DOHH2 (cell line): Measurements from ENCODE around the gene QDPR.
"Not testable (repeated sequence)": the region's sequence is repeated elsewhere in the genome, so short reads cannot be mapped to it uniquely, and the experiment has no call there.

Source experiments
- H3F3A ChIP-seq: fragments of 200-600 bp; sonication (generic), shearing (Covaris generic); 2 replicates; pipeline ENCODE4 v1.6.0; 2016; ENCODE audit warnings: antibody characterized with exemption, mild to moderate bottlenecking; ENCODE audit not compliant: control insufficient read depth, insufficient read depth
- H3K27ac ChIP-seq: fragments of 200-600 bp; sonication (generic); 2 replicates; pipeline ENCODE4 v1.5.1; 2014; ENCODE audit warnings: low read depth, mild to moderate bottlenecking, low read length, moderate library complexity
- H3K27me3 ChIP-seq: fragments of 200-600 bp; sonication (generic); 2 replicates; pipeline ENCODE4 v1.6.1; 2014; ENCODE audit warnings: mild to moderate bottlenecking, low read length, mixed read lengths; ENCODE audit not compliant: control insufficient read depth
- H3K36me3 ChIP-seq: fragments of 200-600 bp; sonication (generic); 2 replicates; pipeline ENCODE4 v1.6.1; 2014; ENCODE audit warnings: mild to moderate bottlenecking, low read length, moderate library complexity, mixed read lengths; ENCODE audit not compliant: control insufficient read depth
- H3K4me1 ChIP-seq: fragments of 200-600 bp; sonication (generic); 2 replicates; pipeline ENCODE4 v1.6.1; 2014; ENCODE audit warnings: mild to moderate bottlenecking, low read length, mixed read lengths; ENCODE audit not compliant: control insufficient read depth
- H3K4me2 ChIP-seq: fragments of 200-600 bp; sonication (generic); 2 replicates; pipeline ENCODE4 v1.6.0; 2014; ENCODE audit warnings: mild to moderate bottlenecking, low read length, moderate library complexity
- H3K4me3 ChIP-seq: fragments of 200-600 bp; sonication (generic); 2 replicates; pipeline ENCODE4 v1.5.1; 2014; ENCODE audit warnings: mild to moderate bottlenecking, low read length, mixed read lengths
- H3K79me2 ChIP-seq: fragments of 200-600 bp; sonication (generic); 2 replicates; pipeline ENCODE4 v1.6.1; 2014; ENCODE audit warnings: mild to moderate bottlenecking, low read length, mixed read lengths; ENCODE audit not compliant: control insufficient read depth
- H3K9me2 ChIP-seq: fragments of 200-600 bp; sonication (generic); replicated peaks from 2 replicates; pipeline ENCODE4 v1.6.1; 2014; ENCODE audit warnings: mild to moderate bottlenecking, low read length, mixed read lengths; ENCODE audit not compliant: control insufficient read depth
- H3K9me3 ChIP-seq: fragments of 200-600 bp; sonication (generic); 2 replicates; pipeline ENCODE4 v1.6.1; 2014; ENCODE audit warnings: antibody characterized with exemption, low read length, mixed read lengths; ENCODE audit not compliant: control insufficient read depth, insufficient read depth
- H4K20me1 ChIP-seq: fragments of 200-600 bp; sonication (generic); 2 replicates; pipeline ENCODE4 v1.6.0; 2014; ENCODE audit warnings: low read depth, mild to moderate bottlenecking, antibody characterized with exemption, low read length, moderate library complexity; ENCODE audit not compliant: control insufficient read depth, insufficient read depth
- EZH2phosphoT487 ChIP-seq: fragments of 200-600 bp; sonication (generic); IDR thresholded peaks from 2 replicates; pipeline ENCODE4 v1.6.1; 2017; ENCODE audit warnings: borderline replicate concordance, mild to moderate bottlenecking, antibody characterized with exemption, low read length, moderate library complexity, mixed read lengths
- TF ChIP-seq, protein P1 (sequence below): fragments of 200-600 bp; sonication (generic); IDR thresholded peaks from one replicate; pipeline ENCODE4 v1.5.1; 2014; ENCODE audit warnings: antibody characterized with exemption, mild to moderate bottlenecking, low read depth, low read length; ENCODE audit not compliant: poor library complexity, severe bottlenecking

The QDPR gene

DNA sequence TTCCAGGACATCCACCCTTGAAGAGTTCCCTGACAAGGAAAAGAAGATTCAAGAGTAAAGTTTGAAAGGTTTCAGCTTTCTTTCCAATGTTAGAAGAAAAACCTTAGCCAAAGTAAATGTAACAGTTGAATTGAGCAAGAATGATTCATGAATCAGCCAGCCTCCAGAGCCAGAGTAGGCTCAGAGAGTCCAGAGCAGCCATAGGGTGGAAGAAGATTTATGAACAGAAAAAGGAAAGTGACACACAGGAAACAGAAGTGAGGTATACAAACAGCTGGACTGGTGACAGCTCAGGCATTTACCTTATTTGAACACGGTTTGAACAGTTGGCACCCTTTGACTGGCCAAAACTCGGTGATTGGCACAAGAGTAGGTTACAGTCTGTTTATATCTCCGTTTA, 63.2 kb downstream of the QDPR start:
- no peaks in the 10 kb centered on the region for H3F3A ChIP-seq
- no peak overlapping the region for H3K4me2 ChIP-seq
- no peaks in the 10 kb centered on the region for H3K36me3 ChIP-seq
- H4K20me1 ChIP-seq: no peaks in the 10 kb centered on the region
- peaks cover 12% of the 10 kb centered on the region for H3K27me3 ChIP-seq
- no peaks in the 10 kb centered on the region for H3K79me2 ChIP-seq
- no peaks in the 10 kb centered on the region for H3K4me1 ChIP-seq
- no peak for TF ChIP-seq EZH2phosphoT487
- TF ChIP-seq, protein P1, sequence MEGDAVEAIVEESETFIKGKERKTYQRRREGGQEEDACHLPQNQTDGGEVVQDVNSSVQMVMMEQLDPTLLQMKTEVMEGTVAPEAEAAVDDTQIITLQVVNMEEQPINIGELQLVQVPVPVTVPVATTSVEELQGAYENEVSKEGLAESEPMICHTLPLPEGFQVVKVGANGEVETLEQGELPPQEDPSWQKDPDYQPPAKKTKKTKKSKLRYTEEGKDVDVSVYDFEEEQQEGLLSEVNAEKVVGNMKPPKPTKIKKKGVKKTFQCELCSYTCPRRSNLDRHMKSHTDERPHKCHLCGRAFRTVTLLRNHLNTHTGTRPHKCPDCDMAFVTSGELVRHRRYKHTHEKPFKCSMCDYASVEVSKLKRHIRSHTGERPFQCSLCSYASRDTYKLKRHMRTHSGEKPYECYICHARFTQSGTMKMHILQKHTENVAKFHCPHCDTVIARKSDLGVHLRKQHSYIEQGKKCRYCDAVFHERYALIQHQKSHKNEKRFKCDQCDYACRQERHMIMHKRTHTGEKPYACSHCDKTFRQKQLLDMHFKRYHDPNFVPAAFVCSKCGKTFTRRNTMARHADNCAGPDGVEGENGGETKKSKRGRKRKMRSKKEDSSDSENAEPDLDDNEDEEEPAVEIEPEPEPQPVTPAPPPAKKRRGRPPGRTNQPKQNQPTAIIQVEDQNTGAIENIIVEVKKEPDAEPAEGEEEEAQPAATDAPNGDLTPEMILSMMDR: no peak
- H3K9me3 ChIP-seq: no peaks in the 10 kb centered on the region
- H3K4me3 ChIP-seq: no peak overlapping the region
- no peaks in the 10 kb centered on the region for H3K9me2 ChIP-seq
- H3K27ac ChIP-seq: no peak overlapping the region

DNA sequence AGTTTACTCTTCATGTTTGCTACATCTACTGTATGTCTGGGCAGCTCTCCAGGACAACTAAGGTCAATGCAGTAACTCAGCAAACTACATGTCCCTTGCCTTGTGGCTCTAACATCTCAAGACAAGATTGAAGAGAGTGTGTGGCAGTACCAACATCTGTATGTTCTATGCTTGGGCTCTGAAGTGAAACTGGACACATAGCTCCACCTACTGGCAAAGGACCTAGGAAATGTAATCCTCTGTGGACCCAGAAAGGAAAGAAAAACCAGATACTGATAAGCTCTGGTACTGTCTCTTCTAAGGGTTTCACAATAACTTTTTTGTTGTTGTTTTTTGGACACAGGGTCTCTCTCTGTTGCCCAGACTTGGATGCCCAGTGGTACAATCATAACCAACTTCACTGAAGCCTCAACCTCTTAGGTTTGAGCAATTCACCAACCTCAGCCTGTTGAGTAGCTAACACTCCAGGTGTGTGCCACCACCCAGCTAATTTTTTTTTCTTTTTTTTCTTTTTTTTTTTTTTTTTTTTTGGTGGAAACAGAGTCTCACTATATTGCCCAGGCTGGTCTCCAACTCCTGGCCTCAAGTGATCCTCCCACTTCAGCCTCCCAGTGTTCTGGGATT, 64.1 kb downstream of the QDPR start:
- no peak for TF ChIP-seq EZH2phosphoT487
- TF ChIP-seq, protein P1: peak; percentile 77
- Histone ChIP-seq H3K4me2 (no peak overlapping the region), H3K4me1 (no peaks in the 10 kb centered on the region), H3K9me3 (no peaks in the 10 kb centered on the region), H3F3A (no peaks in the 10 kb centered on the region), H4K20me1 (no peaks in the 10 kb centered on the region), H3K27ac (no peak overlapping the region), H3K79me2 (no peaks in the 10 kb centered on the region), H3K9me2 (no peaks in the 10 kb centered on the region), H3K27me3 (peaks cover 12% of the 10 kb centered on the region), H3K4me3 (no peak overlapping the region), H3K36me3 (no peaks in the 10 kb centered on the region)

DNA sequence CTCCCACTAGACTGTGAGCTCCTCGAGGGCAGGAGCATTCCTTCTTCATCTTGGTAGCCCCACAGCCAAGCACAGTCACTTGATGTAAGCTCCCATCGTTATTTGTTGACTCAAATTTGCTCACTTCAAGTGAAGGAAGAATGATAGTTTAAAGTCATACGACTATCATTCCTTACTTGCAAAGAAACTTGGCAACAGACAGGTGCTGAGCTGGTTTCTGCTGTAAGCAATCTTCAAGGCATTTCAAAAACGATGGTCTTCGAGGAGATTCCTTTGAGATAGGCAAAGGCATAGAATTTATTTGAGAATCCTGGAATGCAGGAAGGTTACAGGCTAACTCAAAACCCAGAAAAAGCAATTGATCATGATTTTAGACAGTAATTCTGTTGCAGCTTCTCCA, 64.8 kb downstream of the QDPR start:
- Histone ChIP-seq H3K9me2 (no peaks in the 10 kb centered on the region), H3K79me2 (no peaks in the 10 kb centered on the region), H4K20me1 (no peaks in the 10 kb centered on the region), H3K9me3 (no peaks in the 10 kb centered on the region), H3K4me2 (no peak overlapping the region), H3K4me1 (no peaks in the 10 kb centered on the region), H3F3A (no peaks in the 10 kb centered on the region), H3K27ac (no peak overlapping the region), H3K36me3 (no peaks in the 10 kb centered on the region), H3K4me3 (no peak overlapping the region), H3K27me3 (peaks cover 12% of the 10 kb centered on the region)
- TF ChIP-seq, protein P1: no peak
- TF ChIP-seq EZH2phosphoT487: no peak

DNA sequence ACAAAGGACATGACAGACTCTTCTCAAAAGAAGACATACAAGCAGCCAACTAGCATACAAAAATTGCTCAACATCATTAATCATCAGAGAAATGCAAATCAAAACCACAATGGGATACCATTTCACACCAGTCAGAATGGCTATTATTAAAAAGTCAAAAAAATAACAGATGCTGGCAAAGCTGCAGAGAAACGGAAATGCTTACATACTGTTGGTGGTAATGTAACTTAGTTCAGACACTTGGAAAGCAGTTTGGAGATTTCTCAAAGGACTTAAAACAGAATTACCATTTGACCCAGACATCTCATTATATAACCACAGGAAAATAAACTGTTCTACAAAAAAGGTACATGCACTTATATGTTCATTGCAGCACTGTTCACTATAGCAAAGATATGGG, 69.4 kb downstream of the QDPR start:
- H3K79me2 ChIP-seq, H3K36me3 ChIP-seq, H3K9me2 ChIP-seq, H3K4me3 ChIP-seq, H3K9me3 ChIP-seq, H4K20me1 ChIP-seq, H3K4me2 ChIP-seq, H3K4me1 ChIP-seq, H3K27me3 ChIP-seq, H3K27ac ChIP-seq, H3F3A ChIP-seq: not testable (repeated sequence)
